GM21515 (cell line): ENCODE results near the gene GPR151.
A peak's percentile ranks its signal among the peaks of the same experiment; 100 is the strongest.
"Not testable (repeated sequence)": the region's sequence is repeated elsewhere in the genome, so short reads cannot be mapped to it uniquely, and the experiment has no call there.

Source experiments
- ATAC-seq: cut with Tn5 transposase; IDR thresholded peaks from one replicate; pipeline ENCODE4 v1.9.1; 2021; ENCODE audit not compliant: unreplicated experiment

GPR151 gene

GRCh38 chr5:146516151-146516475, at the start of gene GPR151:
Gene GPR151, minus strand, starts transcription at chr5:146516190. Its CDS starts 77 bp downstream, at chr5:146516113.
- no peak for ATAC-seq

GRCh38 chr5:146564007-146564762, 48.2 kb upstream of the GPR151 start:
- ATAC-seq, result no peak

- ATAC-seq, result no peak
Observed at GRCh38 chr5:146562461-146562860, 46.5 kb upstream of the GPR151 start.

GRCh38 chr5:146561711-146562110, 45.7 kb upstream of the GPR151 start:
- ATAC-seq, result no peak

- no peak for ATAC-seq
Observed at GRCh38 chr5:146560205-146560812, 44.3 kb upstream of the GPR151 start.

- ATAC-seq, result not testable (repeated sequence)
Observed at GRCh38 chr5:146556884-146557283, 40.9 kb upstream of the GPR151 start.

- no peak for ATAC-seq
Observed at GRCh38 chr5:146553446-146553845, 37.5 kb upstream of the GPR151 start.

- no peak for ATAC-seq
Observed at GRCh38 chr5:146549615-146550014, 33.6 kb upstream of the GPR151 start.

GRCh38 chr5:146548781-146549449, 32.9 kb upstream of the GPR151 start:
- ATAC-seq, result no peak

GRCh38 chr5:146544232-146544631, 28.2 kb upstream of the GPR151 start:
- no peak for ATAC-seq

GRCh38 chr5:146541958-146542849, 26.2 kb upstream of the GPR151 start:
- ATAC-seq, result peak; percentile 99

GRCh38 chr5:146540414-146540813, 24.4 kb upstream of the GPR151 start:
- ATAC-seq, result no peak

- ATAC-seq, result no peak
Observed at GRCh38 chr5:146539973-146540372, 24.0 kb upstream of the GPR151 start.

GRCh38 chr5:146538432-146538831, 22.4 kb upstream of the GPR151 start:
- no peak for ATAC-seq

GRCh38 chr5:146533882-146534281, 17.9 kb upstream of the GPR151 start:
- no peak for ATAC-seq

GRCh38 chr5:146533260-146533857, 17.4 kb upstream of the GPR151 start:
- peak; percentile 97 for ATAC-seq

GRCh38 chr5:146529984-146530383, 14.0 kb upstream of the GPR151 start:
- ATAC-seq, result peak; percentile 61

GRCh38 chr5:146528236-146528635, 12.2 kb upstream of the GPR151 start:
- no peak for ATAC-seq

GRCh38 chr5:146527785-146528184, 11.8 kb upstream of the GPR151 start:
- no peak for ATAC-seq

GRCh38 chr5:146523698-146524097, 7.7 kb upstream of the GPR151 start:
- no peak for ATAC-seq
